ENCODE data around the gene DNAH5.

GRCh38 chr5:13708906-13709305 lies 235.6 kb downstream of the DNAH5 start:
- no peak for TF ChIP-seq POLR2A (IDR thresholded peaks at IDR 0.05)
- TF ChIP-seq, protein P1, sequence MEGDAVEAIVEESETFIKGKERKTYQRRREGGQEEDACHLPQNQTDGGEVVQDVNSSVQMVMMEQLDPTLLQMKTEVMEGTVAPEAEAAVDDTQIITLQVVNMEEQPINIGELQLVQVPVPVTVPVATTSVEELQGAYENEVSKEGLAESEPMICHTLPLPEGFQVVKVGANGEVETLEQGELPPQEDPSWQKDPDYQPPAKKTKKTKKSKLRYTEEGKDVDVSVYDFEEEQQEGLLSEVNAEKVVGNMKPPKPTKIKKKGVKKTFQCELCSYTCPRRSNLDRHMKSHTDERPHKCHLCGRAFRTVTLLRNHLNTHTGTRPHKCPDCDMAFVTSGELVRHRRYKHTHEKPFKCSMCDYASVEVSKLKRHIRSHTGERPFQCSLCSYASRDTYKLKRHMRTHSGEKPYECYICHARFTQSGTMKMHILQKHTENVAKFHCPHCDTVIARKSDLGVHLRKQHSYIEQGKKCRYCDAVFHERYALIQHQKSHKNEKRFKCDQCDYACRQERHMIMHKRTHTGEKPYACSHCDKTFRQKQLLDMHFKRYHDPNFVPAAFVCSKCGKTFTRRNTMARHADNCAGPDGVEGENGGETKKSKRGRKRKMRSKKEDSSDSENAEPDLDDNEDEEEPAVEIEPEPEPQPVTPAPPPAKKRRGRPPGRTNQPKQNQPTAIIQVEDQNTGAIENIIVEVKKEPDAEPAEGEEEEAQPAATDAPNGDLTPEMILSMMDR (IDR thresholded peaks at IDR 0.05), result no peak
